NCI-H2081 (cell line): ENCODE results near the gene POU2F1.
A peak's percentile ranks its signal among the peaks of the same experiment; 100 is the strongest.

Experiments used
- DNase-seq, 2 experiments: peaks; one replicate each; lab custom pipeline; 2025; lab: John Stamatoyannopoulos, UW

POU2F1 gene

DNA sequence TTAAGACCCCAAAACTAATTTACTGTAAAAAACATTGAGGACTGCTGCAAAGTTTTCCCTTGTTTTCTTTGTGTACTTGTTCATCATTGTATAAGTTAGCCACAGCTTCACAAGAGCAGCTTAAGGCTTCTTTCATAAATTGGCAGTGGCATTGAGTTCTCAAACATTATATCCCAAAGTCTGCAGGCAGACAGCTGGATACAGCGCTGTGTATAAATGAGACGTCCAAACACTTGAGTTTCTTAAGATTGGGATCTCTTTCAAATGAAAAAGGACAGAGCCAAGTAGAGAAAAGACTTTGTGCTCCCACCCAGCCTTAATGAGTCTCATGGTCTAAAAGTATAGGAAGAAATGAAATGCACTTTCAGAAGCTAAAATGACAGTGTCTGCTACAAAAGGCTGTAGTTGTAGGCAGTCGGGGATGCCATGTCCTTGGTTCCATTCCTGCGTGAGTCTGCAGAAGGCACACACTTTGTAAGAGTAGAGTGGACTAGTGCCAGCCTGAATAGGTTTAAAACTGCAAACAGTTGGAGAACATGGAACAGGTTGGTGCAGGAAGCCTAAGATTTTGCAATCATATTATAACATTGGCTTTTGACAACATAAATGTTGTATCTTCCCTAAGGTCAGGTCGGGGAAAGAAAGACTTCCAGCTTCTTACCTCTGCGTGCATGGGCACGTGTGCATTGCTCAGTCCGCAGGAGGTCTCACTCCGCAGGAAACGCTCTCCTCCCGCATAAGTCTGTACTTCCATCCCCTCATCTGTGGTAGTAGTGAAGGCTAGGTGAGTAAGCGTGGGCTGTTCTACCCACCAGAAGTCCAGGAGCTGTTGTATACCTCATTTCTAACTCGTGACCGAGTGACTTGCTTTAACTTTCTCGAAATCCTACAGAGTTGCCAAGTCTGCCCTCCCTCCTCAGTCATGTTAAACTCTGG, 203.3 kb downstream of the POU2F1 start:
- no peak for DNase-seq

DNA sequence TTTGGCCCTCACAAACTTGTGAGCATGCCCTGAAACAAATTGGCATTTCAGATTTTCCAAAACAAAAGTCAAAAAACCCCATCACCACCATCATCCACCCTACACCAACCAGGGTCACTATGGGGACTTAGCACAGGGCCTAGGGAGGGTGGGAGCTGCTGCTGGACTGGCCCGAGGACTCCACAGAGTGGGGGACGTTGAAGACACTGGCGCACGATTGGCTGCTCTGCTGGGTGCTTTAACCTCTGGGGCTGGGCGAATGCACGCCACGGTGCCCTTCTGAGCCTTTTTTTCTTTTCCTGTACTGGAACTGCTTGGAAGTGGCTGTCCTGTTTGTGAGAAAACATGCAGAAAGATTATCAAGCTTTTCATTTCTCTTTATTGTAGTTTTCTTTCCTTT, 204.8 kb downstream of the POU2F1 start:
- DNase-seq, result no peak

DNA sequence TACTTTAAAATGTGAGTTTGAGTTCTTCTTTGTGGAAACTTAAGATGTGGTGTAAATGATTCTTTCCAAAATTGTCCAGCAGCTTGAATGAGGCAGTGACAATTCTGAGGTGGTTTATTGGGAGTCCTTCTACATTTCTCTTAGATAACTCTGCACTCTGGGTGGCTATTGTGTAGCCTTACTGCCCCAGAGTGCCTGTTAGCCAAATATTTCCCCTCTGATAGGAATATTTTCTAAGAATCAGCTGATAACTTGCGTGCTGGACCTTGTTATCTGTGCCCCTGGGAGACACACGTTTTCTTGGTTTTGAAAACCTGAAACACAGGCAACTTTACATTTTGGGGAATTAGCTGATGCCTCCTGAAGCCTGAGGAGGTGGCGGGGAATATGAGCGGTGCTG, 206.0 kb downstream of the POU2F1 start:
- DNase-seq, result no peak

DNA sequence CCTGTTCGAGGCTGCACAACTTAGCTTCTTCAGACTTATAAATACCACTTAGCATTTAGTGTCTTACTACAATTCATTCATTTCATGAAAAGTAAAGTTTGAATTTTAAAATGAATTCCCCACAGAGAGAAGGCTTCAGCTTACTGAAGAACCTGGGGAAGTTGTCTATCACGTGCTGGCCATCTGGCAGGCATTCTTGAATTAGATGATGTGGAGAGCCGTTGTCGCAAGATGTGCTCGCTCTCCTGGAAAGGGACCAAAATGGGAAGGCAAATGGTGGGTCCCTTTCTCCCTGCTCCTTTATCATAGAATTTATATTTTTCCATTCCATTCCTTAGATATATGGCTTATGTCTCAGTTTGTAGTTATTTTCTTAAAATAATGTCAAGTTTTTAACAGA, 207.2 kb downstream of the POU2F1 start:
- no peak for DNase-seq

DNA sequence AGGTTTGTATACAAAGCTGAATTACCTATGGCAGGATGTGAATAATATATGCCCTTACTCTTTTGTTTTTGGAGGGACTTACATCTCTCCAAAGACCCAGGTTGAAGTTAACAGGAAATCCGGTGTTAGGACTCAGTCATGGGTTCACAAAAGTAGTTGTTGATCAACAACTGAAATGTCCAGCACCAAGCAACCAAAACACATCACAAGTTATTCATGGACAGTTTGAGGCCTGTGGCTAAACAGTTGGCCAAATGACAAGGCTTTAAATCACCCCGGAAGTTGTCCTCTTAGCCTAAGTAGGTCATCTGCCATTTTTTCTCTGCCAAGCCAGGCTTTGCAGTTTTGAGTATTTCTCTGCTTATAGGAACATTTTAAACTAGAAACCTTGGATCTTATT, 207.7 kb downstream of the POU2F1 start:
- DNase-seq, result no peak

DNA sequence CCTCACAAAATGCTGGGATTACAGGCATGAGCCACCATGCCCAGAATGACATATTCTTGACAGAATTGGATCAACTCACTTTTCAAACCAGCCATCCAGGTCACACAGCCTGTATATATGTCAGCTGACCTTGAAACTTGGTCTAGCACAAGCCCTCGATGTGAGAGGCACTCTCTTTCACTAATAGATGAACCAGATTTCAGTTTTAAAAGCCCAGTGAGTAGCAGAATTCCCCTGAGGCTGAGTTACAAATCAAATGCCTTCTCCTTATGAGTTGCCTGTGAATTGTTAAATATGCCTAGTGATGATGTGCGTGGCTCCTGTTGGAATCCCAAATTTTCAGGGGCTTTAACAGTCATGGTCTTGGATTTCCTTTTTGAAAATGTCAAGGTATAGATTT, 208.9 kb downstream of the POU2F1 start:
- no peak for DNase-seq

DNA sequence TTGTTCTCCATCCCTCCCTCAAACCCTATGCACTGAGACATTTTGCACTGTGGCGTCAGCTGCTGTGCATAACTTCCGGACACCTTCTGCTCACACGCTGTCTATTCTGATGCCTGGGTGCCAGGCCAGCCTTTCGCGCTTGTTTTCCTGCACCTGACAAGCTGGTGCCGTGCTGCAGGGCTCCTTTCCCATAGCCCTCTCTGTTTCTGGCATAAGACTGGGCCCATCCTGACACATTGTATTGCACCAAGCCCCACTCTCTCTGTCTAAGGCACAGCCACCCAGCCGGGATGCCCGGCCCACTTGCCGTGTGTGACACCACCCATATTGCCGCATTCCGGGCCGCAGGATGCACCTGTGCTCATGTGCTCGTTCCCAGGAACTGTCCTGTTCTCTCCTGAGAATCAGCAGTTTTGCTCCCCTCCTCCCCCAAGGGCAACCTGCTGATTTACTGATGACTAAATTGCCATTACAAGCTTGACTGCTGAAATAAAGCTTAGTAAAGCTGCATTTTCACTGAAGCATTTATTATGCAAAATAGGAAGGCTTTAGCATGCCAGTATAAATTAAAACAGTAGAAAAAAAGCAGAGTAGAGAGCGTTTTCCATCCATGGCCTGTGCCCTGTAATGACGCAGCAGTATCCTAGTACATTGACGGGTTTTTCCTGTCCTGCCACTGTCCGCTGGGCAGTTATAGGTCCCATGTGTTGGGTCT, 209.6 kb downstream of the POU2F1 start:
- no peak for DNase-seq

DNA sequence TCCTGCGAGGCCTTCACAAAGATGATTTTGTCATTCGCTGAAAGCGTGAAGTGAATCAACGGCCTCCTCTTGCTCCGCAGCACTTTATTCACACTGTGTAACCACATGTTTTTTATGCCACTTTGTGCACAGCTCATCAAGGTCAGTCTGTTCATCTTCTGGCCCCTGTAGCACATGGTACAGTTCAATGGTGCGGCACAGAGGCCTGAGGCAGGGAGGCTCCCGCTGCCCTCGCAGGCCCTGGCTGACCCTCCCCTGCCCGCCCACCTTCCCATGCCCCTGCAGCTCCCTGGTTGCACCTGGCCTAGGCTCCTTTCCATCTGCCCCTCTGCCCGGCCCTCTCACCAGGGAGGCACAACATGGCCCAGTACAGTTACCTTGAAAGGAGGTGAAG, 210.2 kb downstream of the POU2F1 start:
- no peak for DNase-seq

DNA sequence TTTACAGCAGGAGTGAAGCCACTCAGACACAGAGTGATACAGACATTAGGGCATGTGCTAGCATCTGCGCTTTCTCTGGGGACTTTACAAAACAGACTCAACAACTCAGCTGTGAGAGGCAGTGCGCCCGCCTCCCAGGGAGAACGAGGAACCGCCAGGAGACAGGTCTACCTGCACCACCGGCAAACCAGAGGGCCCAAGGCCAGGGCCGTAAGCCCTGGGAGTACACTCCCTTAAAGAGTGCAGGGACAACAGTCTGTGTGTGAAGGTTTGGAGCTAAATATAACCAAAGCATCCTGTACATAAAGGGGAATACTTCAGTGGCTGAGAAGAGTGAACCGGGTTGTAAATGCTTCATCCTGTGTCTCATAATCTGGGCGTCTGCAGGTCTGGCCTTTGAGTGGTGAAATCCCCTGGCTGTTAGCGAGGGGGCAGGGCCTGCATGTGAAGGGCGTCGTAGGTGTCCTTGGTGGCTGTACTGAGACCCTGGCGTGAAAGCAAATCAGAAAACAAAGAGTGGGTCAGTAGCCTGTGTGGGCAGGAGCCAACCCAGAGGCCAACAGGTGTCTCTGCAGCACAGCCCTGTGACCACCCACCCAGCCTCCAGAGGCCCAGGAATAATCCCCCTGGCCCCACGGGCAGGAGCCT, 210.7 kb downstream of the POU2F1 start:
- DNase-seq, result no peak

DNA sequence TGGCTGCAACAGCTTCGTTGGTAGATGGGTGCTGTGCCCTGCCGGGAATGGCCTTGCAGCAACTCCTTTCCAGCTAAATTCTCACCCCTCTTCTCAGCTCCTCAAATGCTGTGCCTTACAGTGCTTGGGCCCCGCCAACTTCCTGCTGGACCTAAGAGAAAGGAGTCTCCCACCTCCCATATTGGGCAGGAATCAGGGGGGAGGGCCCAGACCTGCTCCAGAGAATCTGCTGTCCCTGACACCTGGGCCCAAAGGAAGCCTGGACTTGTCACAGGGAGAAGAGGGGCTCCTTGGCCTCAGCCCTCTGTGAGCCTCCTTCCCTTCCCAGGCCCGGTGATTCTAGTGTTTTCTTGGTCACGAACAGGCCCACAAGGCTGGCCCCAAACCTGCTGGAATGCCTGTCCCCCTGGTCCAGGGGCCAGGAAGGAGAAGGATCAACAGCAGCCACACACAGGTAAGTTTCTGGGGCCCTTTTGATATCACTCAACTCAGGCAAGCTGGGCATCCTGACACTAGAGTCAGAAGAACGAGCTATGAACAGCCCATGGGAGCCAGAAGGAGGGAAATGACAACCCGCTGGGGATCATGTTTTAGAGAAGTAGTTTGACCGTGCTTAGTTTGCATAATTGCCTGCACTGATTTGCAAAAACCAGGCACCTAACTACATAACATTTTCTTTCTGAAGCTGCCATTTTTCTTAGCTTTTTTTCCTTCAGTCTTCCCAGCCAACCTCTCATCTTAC, 211.4 kb downstream of the POU2F1 start:
- DNase-seq, result no peak

DNA sequence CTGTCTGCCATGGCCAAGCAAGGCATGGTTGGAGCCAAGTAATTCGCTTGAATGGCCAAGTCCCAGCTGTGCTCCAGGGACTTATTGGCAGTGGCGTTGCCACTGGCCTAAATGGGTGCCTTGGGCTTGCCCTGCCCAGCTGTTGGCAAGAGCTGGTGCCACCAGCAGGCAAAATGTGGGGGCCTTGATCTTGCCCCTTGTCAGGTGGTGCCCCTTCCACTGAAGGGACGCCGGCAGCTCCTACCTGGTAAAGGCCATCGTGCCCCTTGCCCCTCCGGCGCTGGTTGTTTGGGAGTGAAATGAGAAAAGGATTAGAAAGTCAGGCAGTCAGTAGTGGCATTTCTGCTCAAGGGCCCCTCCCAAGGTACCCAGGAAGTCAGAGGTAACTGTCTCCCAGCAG, 212.1 kb downstream of the POU2F1 start:
- no peak for DNase-seq

DNA sequence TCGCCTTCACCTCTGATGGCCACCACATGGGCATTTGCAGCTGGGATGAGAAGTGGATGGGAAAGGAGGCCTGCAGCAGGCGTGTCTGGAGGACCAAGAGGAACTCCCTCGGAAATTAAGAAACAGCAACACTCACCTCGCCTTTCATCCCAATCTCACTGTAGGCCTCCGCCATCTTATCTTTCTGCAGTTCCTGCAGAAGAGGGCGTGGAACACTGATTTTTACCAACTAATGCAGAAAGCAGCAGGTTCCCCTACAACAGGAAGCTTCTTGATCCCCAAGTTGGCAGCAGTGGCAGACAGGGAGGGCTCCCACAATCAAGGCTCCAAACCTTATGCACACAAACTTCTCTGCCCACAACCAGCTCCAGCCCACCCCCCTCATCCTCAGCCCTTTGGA, 213.2 kb downstream of the POU2F1 start:
- no peak for DNase-seq

DNA sequence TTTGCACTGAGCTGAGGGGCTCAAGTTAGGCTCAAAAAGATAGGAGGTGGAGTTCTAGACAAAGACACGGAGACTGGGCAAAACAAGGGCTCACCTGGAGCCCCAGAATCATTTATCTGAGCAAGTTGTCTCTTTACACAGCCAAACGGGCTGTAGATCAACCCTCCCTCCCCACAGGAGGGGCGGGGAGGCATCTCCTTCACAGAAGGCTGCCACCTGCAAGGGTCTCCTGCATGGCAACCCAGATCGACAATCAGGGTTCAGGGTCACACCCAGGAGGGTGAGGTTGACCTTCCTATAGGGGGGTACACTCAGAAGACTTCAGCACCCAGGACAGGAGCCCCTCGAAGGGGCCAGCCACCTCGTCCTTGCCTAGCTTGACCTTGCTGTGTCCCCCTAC, 213.6 kb downstream of the POU2F1 start:
- no peak for DNase-seq

DNA sequence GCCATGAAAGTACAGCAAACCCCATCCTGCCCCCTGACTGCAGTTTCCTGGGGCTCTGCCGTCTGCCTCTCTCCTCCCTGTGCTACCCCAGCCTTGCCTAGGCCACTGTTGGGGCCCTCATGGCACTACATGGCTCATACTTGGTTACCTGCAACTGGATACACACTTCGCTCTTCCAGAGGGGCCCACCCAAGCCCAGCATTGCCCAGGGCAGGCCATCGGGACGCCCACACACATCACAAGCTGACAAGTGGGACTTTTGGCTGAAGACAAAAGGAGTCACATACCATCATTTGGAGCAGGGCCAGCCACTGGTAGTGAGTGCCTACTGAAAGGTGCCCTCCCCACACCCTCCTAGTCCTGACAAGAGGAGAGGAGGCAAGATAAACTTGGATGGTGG, 214.8 kb downstream of the POU2F1 start:
- DNase-seq, result no peak

DNA sequence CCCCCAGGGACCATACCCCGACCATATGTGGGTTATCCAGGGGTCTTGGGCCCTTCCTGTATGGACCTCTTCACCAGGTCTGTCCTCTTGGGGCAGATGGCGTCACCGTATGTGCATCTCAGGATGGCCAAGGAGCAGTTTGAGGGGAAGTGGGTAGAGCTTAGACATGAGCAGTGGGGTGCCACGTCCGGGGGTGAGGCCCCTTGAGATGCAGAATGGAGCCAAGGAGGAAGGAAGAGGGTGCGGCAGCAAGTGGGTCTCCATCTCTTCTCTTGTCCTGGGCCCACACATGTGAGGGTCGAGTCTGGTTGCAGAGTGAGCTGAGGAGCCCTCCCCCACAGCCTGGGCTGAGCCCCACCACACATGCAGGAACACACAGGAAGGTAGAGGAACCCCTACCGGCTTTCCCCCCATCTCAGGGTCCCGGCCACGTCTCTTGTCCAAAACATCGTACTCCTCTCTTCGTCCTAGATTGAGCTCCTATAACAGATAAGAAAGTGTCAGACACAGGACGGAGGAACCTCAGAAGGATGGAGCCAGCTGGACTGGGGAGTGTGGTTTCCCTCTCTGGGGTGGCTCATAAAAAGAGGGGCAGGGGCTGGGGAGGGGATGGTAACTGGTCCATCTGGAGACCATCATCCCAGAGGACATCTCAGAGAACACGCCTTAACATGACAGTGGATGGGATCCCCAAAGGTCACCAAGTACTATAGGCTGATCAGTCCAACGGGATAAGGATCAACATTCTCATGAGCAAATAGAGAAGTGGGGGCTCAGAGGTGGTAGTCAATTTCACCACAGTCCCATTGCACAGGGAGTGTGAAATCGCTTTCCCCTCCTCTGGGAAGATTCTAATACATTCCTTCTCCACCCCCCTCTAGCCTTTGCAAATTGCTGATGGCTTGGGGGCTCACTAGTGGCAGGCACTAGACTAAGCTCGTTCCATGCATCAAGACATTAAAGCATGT, 217.8 kb downstream of the POU2F1 start:
- no peak for DNase-seq

DNA sequence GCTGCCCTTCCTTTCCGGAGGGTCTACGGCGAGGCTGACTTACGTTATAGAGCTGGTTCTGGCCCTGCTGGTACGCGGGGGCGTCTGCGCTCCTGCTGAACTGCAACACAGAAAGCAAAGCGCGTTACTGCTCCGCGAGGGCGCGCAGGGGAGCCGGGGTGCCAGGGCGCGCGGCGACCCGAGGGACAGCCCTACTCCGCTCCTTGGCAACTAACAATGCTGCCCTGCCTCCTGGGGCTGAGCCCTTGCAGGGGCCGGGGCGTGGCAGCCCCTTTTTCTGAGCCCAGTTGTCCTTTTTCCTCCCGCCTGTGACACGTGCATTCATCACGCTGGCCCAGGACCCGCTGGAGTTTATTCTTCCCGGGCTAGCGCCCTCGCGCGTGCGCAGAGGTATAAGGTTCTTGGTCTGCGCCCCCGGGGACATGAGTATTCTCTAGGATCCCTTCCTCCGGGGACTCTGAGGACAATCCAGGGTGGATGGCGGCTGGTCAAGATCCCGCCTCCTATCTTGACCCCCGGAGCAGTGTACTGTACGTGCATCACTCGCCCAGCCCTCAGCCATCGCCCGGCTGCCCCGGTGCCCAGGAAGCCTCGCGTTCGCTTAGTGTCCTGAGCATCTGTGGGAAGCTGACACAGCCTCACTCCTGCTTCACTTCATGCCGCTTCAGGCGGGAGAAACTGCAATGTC, 218.8 kb downstream of the POU2F1 start:
- peak in 1 of 2 experiments; percentile 15 for DNase-seq

DNA sequence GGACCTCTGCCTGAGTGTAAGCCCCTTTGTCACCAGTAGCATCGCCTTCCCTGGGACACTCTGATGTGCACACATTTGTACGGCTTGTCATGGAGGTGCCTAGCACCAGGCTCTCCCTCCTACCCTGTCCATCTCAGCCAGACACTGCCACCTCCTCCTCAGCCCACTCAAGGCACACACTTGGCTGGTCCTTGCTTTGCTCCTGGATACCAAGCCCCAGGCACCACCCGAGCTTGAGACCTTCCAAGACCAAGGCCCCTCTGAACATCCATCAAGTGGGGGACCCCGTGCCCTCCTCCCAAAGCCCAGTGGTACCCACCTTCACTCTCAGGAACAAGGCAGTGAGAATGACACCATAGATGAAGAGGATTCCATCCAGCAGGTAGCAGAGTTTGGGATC, 219.7 kb downstream of the POU2F1 start:
- DNase-seq, result no peak

DNA sequence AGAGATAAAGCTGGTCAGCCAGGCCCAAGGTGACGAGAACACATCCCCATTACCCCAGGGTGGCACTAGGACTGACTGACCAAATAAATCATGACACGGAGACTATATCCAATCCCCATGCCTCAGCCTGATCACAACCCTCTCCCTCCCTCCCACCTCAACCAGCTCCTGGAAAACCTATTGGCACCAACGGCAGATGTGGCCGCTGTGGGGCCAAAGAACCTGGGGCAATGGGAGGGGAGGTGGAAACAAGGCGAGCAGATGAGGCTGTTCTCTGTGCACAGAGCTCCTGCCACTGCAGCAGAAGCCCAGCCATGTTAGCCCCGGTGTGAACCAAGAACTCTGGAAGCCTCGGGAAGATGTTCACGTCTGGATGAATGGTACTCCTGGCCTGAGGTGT, 220.1 kb downstream of the POU2F1 start:
- DNase-seq, result no peak

DNA sequence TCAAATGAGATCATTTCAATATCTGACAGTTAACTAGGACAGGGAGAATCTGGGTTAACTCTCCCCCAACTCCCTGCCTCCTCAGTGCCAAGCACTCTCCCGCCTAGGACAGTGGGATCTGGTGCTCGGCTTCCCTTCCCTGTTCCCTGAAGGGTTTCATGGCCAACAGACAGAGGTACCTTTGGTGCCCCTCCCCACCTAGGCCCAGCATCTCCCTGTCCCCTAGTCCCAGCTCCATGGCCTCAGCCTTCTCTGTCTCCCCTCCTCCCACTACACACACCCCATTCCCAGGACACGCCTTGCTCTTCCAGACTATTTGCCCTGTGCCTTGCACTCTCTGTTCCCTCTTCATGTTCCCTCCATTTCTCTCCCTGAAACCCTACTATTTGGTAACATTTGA, 220.5 kb downstream of the POU2F1 start:
- DNase-seq, result no peak

DNA sequence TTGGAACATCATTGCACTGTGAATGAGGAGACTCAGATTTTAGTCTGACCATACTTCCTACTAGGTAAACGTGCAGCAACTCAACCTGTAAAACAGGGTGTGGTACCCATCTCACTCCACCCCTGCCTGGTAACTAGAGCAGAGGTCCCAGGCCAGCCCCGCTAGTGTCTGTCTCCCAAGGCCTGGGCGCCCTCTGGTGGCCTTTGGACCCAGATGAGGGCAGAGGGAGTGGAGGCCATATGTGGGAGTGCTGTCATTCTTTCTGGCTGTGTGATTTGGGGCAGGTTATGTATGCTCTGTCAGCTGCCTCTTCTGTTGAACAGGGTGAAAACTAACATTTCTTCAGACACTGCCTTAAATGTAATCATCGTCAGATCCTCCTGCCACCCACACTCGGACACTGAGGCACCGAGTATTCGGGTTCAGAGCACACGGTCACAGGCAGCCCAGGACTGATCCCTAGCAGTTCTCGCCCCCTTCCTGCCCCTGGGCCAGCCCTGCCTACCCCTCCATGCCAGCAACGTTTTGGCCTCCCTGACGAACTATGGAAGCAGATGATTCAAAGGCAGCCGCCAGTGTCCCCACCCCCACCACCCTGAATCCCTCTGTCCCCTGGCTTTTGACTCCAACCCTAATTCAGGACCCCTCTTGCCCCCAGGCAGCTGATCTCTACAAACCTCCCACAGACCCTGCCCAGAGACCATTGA, 221.6 kb downstream of the POU2F1 start:
- DNase-seq, result peak; percentile 73 to 84
